GM23338 (cell line): Measurements from ENCODE around the gene BMPR2. TPM values are rescaled to one million over a fixed set of nuclear protein-coding genes. Genes with fewer than 3 reads are reported as not detected.

ENCODE experiments used
- ATAC-seq: fragments of 200-7000 bp; cut with Tn5 transposase; 3 replicates; pipeline ENCODE4 v1.9.1; 2020
- DNase-seq: peaks from one replicate; pipeline ENCODE4 v3.0.0-alpha.2; 2015; ENCODE audit warnings: low spot score
- H2AFZ ChIP-seq: fragments of 200-600 bp; sonication (generic); 2 replicates; pipeline ENCODE4 v1.8.0; 2016; ENCODE audit warnings: antibody characterized with exemption, mild to moderate bottlenecking, moderate library complexity
- H3F3A ChIP-seq: fragments of 200-600 bp; sonication (generic); replicated peaks from 2 replicates; pipeline ENCODE4 v1.8.0; 2017; ENCODE audit warnings: antibody characterized with exemption, mixed run types, low read depth
- H3K27ac ChIP-seq: fragments of 200-600 bp; sonication (generic); 2 replicates; pipeline ENCODE4 v1.6.1; 2016; ENCODE audit warnings: low read depth
- H3K27me3 ChIP-seq: fragments of 200-600 bp; sonication (generic); 2 replicates; pipeline ENCODE4 v1.8.0; 2016; ENCODE audit warnings: mild to moderate bottlenecking, mixed run types, moderate library complexity; ENCODE audit not compliant: insufficient read depth
- H3K36me3 ChIP-seq: fragments of 200-600 bp; sonication (generic); 2 replicates; pipeline ENCODE4 v1.8.0; 2016; ENCODE audit warnings: mild to moderate bottlenecking; ENCODE audit not compliant: insufficient read depth
- H3K4me1 ChIP-seq: fragments of 200-600 bp; sonication (generic); 2 replicates; pipeline ENCODE4 v1.8.0; 2016; ENCODE audit warnings: mild to moderate bottlenecking, moderate library complexity; ENCODE audit not compliant: insufficient read depth
- H3K4me2 ChIP-seq: fragments of 200-600 bp; sonication (generic); 2 replicates; pipeline ENCODE4 v1.7.1; 2017; ENCODE audit warnings: mixed run types
- H3K4me3 ChIP-seq: fragments of 200-600 bp; sonication (generic); 2 replicates; pipeline ENCODE4 v1.6.1; 2016; ENCODE audit warnings: mixed run types
- H3K79me2 ChIP-seq: fragments of 200-600 bp; sonication (generic); replicated peaks from 2 replicates; pipeline ENCODE4 v1.8.0; 2017; ENCODE audit warnings: mild to moderate bottlenecking; ENCODE audit not compliant: insufficient read depth
- H3K9me2 ChIP-seq: fragments of 200-600 bp; sonication (generic); 2 replicates; pipeline ENCODE4 v1.8.0; 2017; ENCODE audit not compliant: insufficient read depth
- H4K20me1 ChIP-seq: fragments of 200-600 bp; sonication (generic); replicated peaks from 2 replicates; pipeline ENCODE4 v1.8.0; 2017; ENCODE audit warnings: mild to moderate bottlenecking; ENCODE audit not compliant: insufficient read depth
- H3K27ac Mint-ChIP-seq: 2 replicates; pipeline ENCODE4 v1.8.0; 2020; ENCODE audit warnings: inconsistent platforms, mild to moderate bottlenecking, moderate library complexity, mixed read lengths
- H3K27me3 Mint-ChIP-seq: 3 replicates; pipeline ENCODE4 v1.8.0; 2022; ENCODE audit warnings: low read depth, mild to moderate bottlenecking, moderate library complexity, mixed read lengths, inconsistent platforms; ENCODE audit not compliant: insufficient read depth, poor library complexity
- H3K36me3 Mint-ChIP-seq: 3 replicates; pipeline ENCODE4 v1.8.0; 2021; ENCODE audit warnings: low read depth, mild to moderate bottlenecking, inconsistent platforms, moderate library complexity, mixed read lengths
- H3K4me1 Mint-ChIP-seq: 3 replicates; pipeline ENCODE4 v1.8.0; 2020; ENCODE audit warnings: mild to moderate bottlenecking, inconsistent platforms, mixed read lengths
- H3K4me3 Mint-ChIP-seq: 3 replicates; pipeline ENCODE4 v1.8.0; 2021; ENCODE audit warnings: moderate library complexity, mild to moderate bottlenecking, inconsistent platforms, mixed read lengths
- H3K9me3 Mint-ChIP-seq: 3 replicates; pipeline ENCODE4 v1.8.0; 2020; ENCODE audit warnings: moderate library complexity, mild to moderate bottlenecking, inconsistent platforms, mixed read lengths
- CREB1 ChIP-seq: fragments of 250-450 bp; sonication (Bioruptor Pico); IDR thresholded peaks from 2 replicates; pipeline ENCODE4 v1.5.0; 2020; ENCODE audit warnings: low read depth, mild to moderate bottlenecking, moderate library complexity
- ETS1 ChIP-seq: IDR thresholded peaks from 2 replicates; pipeline ENCODE4 v1.6.1; 2016; ENCODE audit warnings: antibody characterized with exemption
- EZH2 ChIP-seq: fragments of 200-600 bp; sonication (generic); IDR thresholded peaks from one replicate; pipeline ENCODE4 v1.8.0; 2017; ENCODE audit warnings: antibody characterized with exemption, mild to moderate bottlenecking, low read depth; ENCODE audit not compliant: unreplicated experiment
- EZH2phosphoT487 ChIP-seq: fragments of 200-600 bp; sonication (generic); IDR thresholded peaks from one replicate; pipeline ENCODE4 v1.8.1; 2018; ENCODE audit warnings: antibody characterized with exemption; ENCODE audit not compliant: unreplicated experiment
- JUNB ChIP-seq: IDR thresholded peaks from one replicate; pipeline ENCODE4 v1.6.1; 2016; ENCODE audit warnings: antibody characterized with exemption; ENCODE audit not compliant: unreplicated experiment
- NANOG ChIP-seq: IDR thresholded peaks from 2 replicates; pipeline ENCODE4 v1.6.1; 2016; ENCODE audit warnings: antibody characterized with exemption, borderline replicate concordance
- POLR2AphosphoS5 ChIP-seq: IDR thresholded peaks from 2 replicates; pipeline ENCODE4 v1.6.1; 2016; ENCODE audit warnings: antibody characterized with exemption, low read depth
- STAT1 ChIP-seq: IDR thresholded peaks from one replicate; pipeline ENCODE4 v1.6.1; 2016; ENCODE audit warnings: antibody characterized with exemption; ENCODE audit not compliant: unreplicated experiment
- ZNF331 ChIP-seq: fragments of 250-450 bp; sonication (Bioruptor Pico); IDR thresholded peaks from 2 replicates; pipeline ENCODE4 v1.5.0; 2020; ENCODE audit warnings: low read depth, mild to moderate bottlenecking, moderate library complexity
- polyA plus RNA-seq: library from polyadenylated mRNA; unstranded; fragments of >200 nt; fragmentation: Nextera tagmentation; extraction: Ambion mirVana; gene quantifications from 2 replicates; pipeline ENCODE4 v1.2.1, GENCODE V29; 2016
- total RNA-seq: library from RNA; depleted of rRNA; stranded (reverse); fragments of >200 nt; shearing (Covaris generic); gene quantifications from 2 replicates; pipeline ENCODE4 v1.2.3, GENCODE V29; 2014
- TF ChIP-seq, protein P1 (sequence below), 2 experiments: fragments of 200-600 bp in 1 of 2; sonication (generic) in 1 of 2; conservative IDR thresholded peaks; 2 replicates each; pipeline versions ENCODE4 v1.5.1 to v1.6.1; 2016 to 2017; ENCODE audit warnings: antibody characterized with exemption in 2 of 2, low read depth in 2 of 2, mild to moderate bottlenecking in 2 of 2, moderate library complexity in 1 of 2
- TF ChIP-seq, protein P2 (sequence below): IDR thresholded peaks from one replicate; pipeline ENCODE4 v1.6.1; 2018; ENCODE audit warnings: antibody characterized with exemption; ENCODE audit not compliant: unreplicated experiment
- TF ChIP-seq, protein P3 (sequence below): fragments of 250-450 bp; sonication (Bioruptor Pico); IDR thresholded peaks from 2 replicates; pipeline ENCODE4 v1.5.0; 2020; ENCODE audit warnings: mild to moderate bottlenecking, moderate library complexity

Gene BMPR2
- total and polyA plus RNA-seq, 2 experiments from 2014 or later: 6.7 to 21.6 TPM

DNA sequence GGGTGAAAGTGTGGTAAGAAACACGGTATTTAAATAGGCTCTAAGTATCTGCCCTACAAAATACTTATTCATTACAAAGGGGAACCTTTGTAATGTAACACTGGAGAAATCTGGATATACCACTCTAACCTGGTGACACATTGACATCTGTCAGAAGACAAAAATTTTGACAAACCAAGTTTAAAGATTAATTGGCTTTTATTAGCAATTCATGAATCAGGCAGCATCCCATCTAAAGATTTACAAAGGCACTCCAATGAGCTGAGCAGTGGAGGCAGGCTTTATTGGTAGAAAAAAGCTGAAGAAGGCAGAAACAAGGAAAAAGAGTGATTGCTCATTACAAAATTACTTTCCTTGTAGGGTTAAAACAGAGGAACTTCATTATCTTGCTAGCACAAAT is 35.0 kb downstream of the BMPR2 start:
- no peak overlapping the region for H3K4me3 ChIP-seq
- no peak overlapping the region for H3K4me3 Mint-ChIP-seq
- no peak overlapping the region; the same call in 1 of the 2 replicates for H3K27ac Mint-ChIP-seq
- DNase-seq (no peak), ATAC-seq (no peak)
- H3K27ac ChIP-seq: no peak overlapping the region
- no peak for TF ChIP-seq ZNF331
- TF ChIP-seq EZH2: no peak
- no peak for TF ChIP-seq POLR2AphosphoS5
- TF ChIP-seq, protein P1, sequence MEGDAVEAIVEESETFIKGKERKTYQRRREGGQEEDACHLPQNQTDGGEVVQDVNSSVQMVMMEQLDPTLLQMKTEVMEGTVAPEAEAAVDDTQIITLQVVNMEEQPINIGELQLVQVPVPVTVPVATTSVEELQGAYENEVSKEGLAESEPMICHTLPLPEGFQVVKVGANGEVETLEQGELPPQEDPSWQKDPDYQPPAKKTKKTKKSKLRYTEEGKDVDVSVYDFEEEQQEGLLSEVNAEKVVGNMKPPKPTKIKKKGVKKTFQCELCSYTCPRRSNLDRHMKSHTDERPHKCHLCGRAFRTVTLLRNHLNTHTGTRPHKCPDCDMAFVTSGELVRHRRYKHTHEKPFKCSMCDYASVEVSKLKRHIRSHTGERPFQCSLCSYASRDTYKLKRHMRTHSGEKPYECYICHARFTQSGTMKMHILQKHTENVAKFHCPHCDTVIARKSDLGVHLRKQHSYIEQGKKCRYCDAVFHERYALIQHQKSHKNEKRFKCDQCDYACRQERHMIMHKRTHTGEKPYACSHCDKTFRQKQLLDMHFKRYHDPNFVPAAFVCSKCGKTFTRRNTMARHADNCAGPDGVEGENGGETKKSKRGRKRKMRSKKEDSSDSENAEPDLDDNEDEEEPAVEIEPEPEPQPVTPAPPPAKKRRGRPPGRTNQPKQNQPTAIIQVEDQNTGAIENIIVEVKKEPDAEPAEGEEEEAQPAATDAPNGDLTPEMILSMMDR (conservative IDR thresholded peaks at IDR 0.05; ENCODE audit: low read depth in 2 of 2): no peak
- TF ChIP-seq JUNB: no peak
- TF ChIP-seq ETS1: no peak
- TF ChIP-seq STAT1: no peak
- no peak for TF ChIP-seq CREB1 (CRISPR knock-in tag)
- TF ChIP-seq, protein P2, sequence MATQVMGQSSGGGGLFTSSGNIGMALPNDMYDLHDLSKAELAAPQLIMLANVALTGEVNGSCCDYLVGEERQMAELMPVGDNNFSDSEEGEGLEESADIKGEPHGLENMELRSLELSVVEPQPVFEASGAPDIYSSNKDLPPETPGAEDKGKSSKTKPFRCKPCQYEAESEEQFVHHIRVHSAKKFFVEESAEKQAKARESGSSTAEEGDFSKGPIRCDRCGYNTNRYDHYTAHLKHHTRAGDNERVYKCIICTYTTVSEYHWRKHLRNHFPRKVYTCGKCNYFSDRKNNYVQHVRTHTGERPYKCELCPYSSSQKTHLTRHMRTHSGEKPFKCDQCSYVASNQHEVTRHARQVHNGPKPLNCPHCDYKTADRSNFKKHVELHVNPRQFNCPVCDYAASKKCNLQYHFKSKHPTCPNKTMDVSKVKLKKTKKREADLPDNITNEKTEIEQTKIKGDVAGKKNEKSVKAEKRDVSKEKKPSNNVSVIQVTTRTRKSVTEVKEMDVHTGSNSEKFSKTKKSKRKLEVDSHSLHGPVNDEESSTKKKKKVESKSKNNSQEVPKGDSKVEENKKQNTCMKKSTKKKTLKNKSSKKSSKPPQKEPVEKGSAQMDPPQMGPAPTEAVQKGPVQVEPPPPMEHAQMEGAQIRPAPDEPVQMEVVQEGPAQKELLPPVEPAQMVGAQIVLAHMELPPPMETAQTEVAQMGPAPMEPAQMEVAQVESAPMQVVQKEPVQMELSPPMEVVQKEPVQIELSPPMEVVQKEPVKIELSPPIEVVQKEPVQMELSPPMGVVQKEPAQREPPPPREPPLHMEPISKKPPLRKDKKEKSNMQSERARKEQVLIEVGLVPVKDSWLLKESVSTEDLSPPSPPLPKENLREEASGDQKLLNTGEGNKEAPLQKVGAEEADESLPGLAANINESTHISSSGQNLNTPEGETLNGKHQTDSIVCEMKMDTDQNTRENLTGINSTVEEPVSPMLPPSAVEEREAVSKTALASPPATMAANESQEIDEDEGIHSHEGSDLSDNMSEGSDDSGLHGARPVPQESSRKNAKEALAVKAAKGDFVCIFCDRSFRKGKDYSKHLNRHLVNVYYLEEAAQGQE: no peak
- no peak for TF ChIP-seq EZH2phosphoT487
- TF ChIP-seq NANOG: no peak
- TF ChIP-seq, protein P3, sequence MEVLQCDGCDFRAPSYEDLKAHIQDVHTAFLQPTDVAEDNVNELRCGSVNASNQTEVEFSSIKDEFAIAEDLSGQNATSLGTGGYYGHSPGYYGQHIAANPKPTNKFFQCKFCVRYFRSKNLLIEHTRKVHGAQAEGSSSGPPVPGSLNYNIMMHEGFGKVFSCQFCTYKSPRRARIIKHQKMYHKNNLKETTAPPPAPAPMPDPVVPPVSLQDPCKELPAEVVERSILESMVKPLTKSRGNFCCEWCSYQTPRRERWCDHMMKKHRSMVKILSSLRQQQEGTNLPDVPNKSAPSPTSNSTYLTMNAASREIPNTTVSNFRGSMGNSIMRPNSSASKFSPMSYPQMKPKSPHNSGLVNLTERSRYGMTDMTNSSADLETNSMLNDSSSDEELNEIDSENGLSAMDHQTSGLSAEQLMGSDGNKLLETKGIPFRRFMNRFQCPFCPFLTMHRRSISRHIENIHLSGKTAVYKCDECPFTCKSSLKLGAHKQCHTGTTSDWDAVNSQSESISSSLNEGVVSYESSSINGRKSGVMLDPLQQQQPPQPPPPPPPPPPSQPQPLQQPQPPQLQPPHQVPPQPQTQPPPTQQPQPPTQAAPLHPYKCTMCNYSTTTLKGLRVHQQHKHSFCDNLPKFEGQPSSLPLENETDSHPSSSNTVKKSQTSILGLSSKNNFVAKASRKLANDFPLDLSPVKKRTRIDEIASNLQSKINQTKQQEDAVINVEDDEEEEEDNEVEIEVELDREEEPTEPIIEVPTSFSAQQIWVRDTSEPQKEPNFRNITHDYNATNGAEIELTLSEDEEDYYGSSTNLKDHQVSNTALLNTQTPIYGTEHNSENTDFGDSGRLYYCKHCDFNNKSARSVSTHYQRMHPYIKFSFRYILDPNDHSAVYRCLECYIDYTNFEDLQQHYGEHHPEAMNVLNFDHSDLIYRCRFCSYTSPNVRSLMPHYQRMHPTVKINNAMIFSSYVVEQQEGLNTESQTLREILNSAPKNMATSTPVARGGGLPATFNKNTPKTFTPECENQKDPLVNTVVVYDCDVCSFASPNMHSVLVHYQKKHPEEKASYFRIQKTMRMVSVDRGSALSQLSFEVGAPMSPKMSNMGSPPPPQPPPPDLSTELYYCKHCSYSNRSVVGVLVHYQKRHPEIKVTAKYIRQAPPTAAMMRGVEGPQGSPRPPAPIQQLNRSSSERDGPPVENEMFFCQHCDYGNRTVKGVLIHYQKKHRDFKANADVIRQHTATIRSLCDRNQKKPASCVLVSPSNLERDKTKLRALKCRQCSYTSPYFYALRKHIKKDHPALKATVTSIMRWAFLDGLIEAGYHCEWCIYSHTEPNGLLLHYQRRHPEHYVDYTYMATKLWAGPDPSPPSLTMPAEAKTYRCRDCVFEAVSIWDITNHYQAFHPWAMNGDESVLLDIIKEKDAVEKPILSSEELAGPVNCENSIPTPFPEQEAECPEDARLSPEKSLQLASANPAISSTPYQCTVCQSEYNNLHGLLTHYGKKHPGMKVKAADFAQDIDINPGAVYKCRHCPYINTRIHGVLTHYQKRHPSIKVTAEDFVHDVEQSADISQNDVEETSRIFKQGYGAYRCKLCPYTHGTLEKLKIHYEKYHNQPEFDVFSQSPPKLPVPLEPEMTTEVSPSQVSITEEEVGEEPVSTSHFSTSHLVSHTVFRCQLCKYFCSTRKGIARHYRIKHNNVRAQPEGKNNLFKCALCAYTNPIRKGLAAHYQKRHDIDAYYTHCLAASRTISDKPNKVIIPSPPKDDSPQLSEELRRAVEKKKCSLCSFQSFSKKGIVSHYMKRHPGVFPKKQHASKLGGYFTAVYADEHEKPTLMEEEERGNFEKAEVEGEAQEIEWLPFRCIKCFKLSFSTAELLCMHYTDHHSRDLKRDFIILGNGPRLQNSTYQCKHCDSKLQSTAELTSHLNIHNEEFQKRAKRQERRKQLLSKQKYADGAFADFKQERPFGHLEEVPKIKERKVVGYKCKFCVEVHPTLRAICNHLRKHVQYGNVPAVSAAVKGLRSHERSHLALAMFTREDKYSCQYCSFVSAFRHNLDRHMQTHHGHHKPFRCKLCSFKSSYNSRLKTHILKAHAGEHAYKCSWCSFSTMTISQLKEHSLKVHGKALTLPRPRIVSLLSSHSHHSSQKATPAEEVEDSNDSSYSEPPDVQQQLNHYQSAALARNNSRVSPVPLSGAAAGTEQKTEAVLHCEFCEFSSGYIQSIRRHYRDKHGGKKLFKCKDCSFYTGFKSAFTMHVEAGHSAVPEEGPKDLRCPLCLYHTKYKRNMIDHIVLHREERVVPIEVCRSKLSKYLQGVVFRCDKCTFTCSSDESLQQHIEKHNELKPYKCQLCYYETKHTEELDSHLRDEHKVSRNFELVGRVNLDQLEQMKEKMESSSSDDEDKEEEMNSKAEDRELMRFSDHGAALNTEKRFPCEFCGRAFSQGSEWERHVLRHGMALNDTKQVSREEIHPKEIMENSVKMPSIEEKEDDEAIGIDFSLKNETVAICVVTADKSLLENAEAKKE (CRISPR knock-in tag): no peak
- peaks cover 98% of the 10 kb centered on the region for H3K79me2 ChIP-seq
- H3K36me3 ChIP-seq: no peaks in the 10 kb centered on the region
- no peaks in the 10 kb centered on the region for H3F3A ChIP-seq
- no peaks in the 10 kb centered on the region for H3K27me3 Mint-ChIP-seq
- peaks cover 6% of the 10 kb centered on the region; the same call in 2 of the 3 replicates for H3K36me3 Mint-ChIP-seq
- no peaks in the 10 kb centered on the region for H3K9me3 Mint-ChIP-seq
- H3K27me3 ChIP-seq: no peaks in the 10 kb centered on the region
- H3K4me1 Mint-ChIP-seq: peaks cover 7% of the 10 kb centered on the region
- 0 out of 2 replicates have a peak, but pooled peaks cover 11% of the 10 kb centered on the region for H3K4me1 ChIP-seq
- H3K9me2 ChIP-seq: no peaks in the 10 kb centered on the region
- no peak overlapping the region for H2AFZ ChIP-seq
- peaks cover 6% of the 10 kb centered on the region for H4K20me1 ChIP-seq
- no peak overlapping the region for H3K4me2 ChIP-seq
